IMR-90 (cell line): Measurements from ENCODE around the gene EXOC8. TPM values are rescaled to one million over a fixed set of nuclear protein-coding genes. Genes with fewer than 3 reads are reported as not detected.

Source experiments
- ATAC-seq: fragments of 200-7000 bp; cut with Tn5 transposase; 2 replicates; pipeline ENCODE4 v1.9.1; 2020; ENCODE audit warnings: low read depth, mild to moderate bottlenecking, moderate library complexity
- BruUV-seq: library from RNA; stranded (reverse); fragments of 400-500 nt; replicated peaks from 2 replicates; lab custom pipeline; 2021; lab: Mats Ljungman, UMichigan
- CTCF ChIA-PET: fragments of 300-600 bp; formaldehyde crosslinking; extraction: SDS; loops from one replicate; lab custom pipeline; 2021; ENCODE audit warnings: antibody characterized with exemption; lab: Yijun Ruan, JAX
- POLR2A ChIA-PET: fragments of 300-600 bp; sonication (Branson Sonifier 250); formaldehyde crosslinking; loops from one replicate; lab custom pipeline; 2022; ENCODE audit warnings: antibody characterized with exemption; ENCODE audit not compliant: unreplicated experiment; lab: Charles Lee
- DNase-seq: peaks from one replicate; pipeline ENCODE4 v3.0.0; 2013
- H2AFZ ChIP-seq: replicated peaks from 2 replicates; pipeline ENCODE3; 2013; ENCODE audit warnings: low read length, mild to moderate bottlenecking; ENCODE audit not compliant: poor library complexity
- H2AK5ac ChIP-seq: 2 replicates; pipeline ENCODE4 v1.6.1; 2013; ENCODE audit warnings: low read depth, low read length, inconsistent platforms
- H2AK9ac ChIP-seq: replicated peaks from 2 replicates; pipeline ENCODE3; 2013; ENCODE audit warnings: mild to moderate bottlenecking, low read depth, low read length, moderate library complexity; ENCODE audit not compliant: poor library complexity
- H2BK120ac ChIP-seq: 2 replicates; pipeline ENCODE4 v1.6.1; 2013; ENCODE audit warnings: low read depth, low read length, inconsistent platforms
- H2BK15ac ChIP-seq: 3 replicates; pipeline ENCODE4 v1.6.1; 2013; ENCODE audit warnings: low read depth, low read length, inconsistent platforms
- H2BK20ac ChIP-seq: 2 replicates; pipeline ENCODE4 v1.6.1; 2013; ENCODE audit warnings: low read depth, mild to moderate bottlenecking, inconsistent platforms, low read length, moderate library complexity
- H2BK5ac ChIP-seq: 2 replicates; pipeline ENCODE4 v1.6.1; 2013; ENCODE audit warnings: mild to moderate bottlenecking, low read depth, low read length, inconsistent platforms; ENCODE audit not compliant: poor library complexity, severe bottlenecking
- H3K14ac ChIP-seq: replicated peaks from 2 replicates; pipeline ENCODE4 v1.6.1; 2013; ENCODE audit warnings: low read depth, low read length, inconsistent platforms
- H3K18ac ChIP-seq: 2 replicates; pipeline ENCODE4 v1.6.1; 2013; ENCODE audit warnings: low read depth, low read length, control low read depth
- H3K23ac ChIP-seq: 2 replicates; pipeline ENCODE4 v1.6.1; 2013; ENCODE audit warnings: low read depth, low read length, inconsistent platforms
- H3K27ac ChIP-seq: 2 replicates; pipeline ENCODE4 v1.5.1; 2013; ENCODE audit warnings: mild to moderate bottlenecking, control low read depth, low read length; ENCODE audit not compliant: insufficient read depth
- H3K27me3 ChIP-seq: 2 replicates; pipeline ENCODE4 v1.6.1; 2013; ENCODE audit warnings: low read length; ENCODE audit not compliant: control insufficient read depth, insufficient read depth
- H3K36me3 ChIP-seq: 2 replicates; pipeline ENCODE4 v1.6.1; 2013; ENCODE audit warnings: low read length, mixed read lengths; ENCODE audit not compliant: control insufficient read depth, insufficient read depth
- H3K4ac ChIP-seq: 2 replicates; pipeline ENCODE4 v1.6.1; 2013; ENCODE audit warnings: low read depth, low read length, inconsistent platforms
- H3K4me1 ChIP-seq: 2 replicates; pipeline ENCODE4 v1.6.1; 2013; ENCODE audit warnings: low read length, mixed read lengths; ENCODE audit not compliant: control insufficient read depth, insufficient read depth
- H3K4me2 ChIP-seq: 2 replicates; pipeline ENCODE4 v1.6.1; 2013; ENCODE audit warnings: low read depth, mild to moderate bottlenecking, control low read depth, low read length, moderate library complexity
- H3K4me3 ChIP-seq: 2 replicates; pipeline ENCODE4 v1.5.1; 2013; ENCODE audit warnings: low read depth, mild to moderate bottlenecking, control low read depth, low read length, moderate library complexity; ENCODE audit not compliant: insufficient read depth
- H3K56ac ChIP-seq: 2 replicates; pipeline ENCODE4 v1.6.1; 2013; ENCODE audit warnings: low read length, inconsistent platforms; ENCODE audit not compliant: insufficient read depth; ENCODE audit errors: extremely low read depth
- H3K79me1 ChIP-seq, 2 experiments: 2 replicates each; pipeline ENCODE4 v1.6.1; 2013; ENCODE audit warnings: low read length in 2 of 2, inconsistent platforms in 1 of 2, low read depth in 1 of 2
- H3K9ac ChIP-seq: 2 replicates; pipeline ENCODE4 v1.6.1; 2013; ENCODE audit warnings: low read depth, low read length, control low read depth
- H3K9me1 ChIP-seq: 2 replicates; pipeline ENCODE4 v1.6.1; 2013; ENCODE audit warnings: low read length, inconsistent platforms; ENCODE audit not compliant: insufficient read depth
- H3K9me3 ChIP-seq: 2 replicates; pipeline ENCODE4 v1.6.1; 2013; ENCODE audit warnings: low read length; ENCODE audit not compliant: control insufficient read depth, insufficient read depth
- H4K20me1 ChIP-seq: 2 replicates; pipeline ENCODE4 v1.6.1; 2013; ENCODE audit warnings: low read length, inconsistent platforms; ENCODE audit not compliant: insufficient read depth
- H4K5ac ChIP-seq: 2 replicates; pipeline ENCODE4 v1.6.1; 2013; ENCODE audit warnings: mild to moderate bottlenecking, low read depth, low read length, control low read depth
- H4K8ac ChIP-seq, 2 experiments: 2 replicates each; pipeline ENCODE4 v1.6.1; 2013; ENCODE audit warnings: low read depth in 2 of 2, low read length in 2 of 2, control low read depth in 1 of 2, inconsistent platforms in 1 of 2
- H4K91ac ChIP-seq: 2 replicates; pipeline ENCODE4 v1.6.1; 2013; ENCODE audit warnings: low read depth, low read length, inconsistent platforms; ENCODE audit not compliant: insufficient read depth
- BHLHE40 ChIP-seq: fragments of 150-350 bp; IDR thresholded peaks from 2 replicates; pipeline ENCODE4 v1.6.1; 2016; ENCODE audit warnings: mild to moderate bottlenecking, low read depth, low read length
- CEBPB ChIP-seq: IDR thresholded peaks from 2 replicates; pipeline ENCODE4 v1.6.1; 2012; ENCODE audit warnings: low read depth, low read length, improper control_type of control experiment
- CHD1 ChIP-seq: IDR thresholded peaks from 2 replicates; pipeline ENCODE4 v1.6.1; 2012; ENCODE audit warnings: low read depth, low read length, improper control_type of control experiment
- FOS ChIP-seq: fragments of 150-350 bp; IDR thresholded peaks from 2 replicates; pipeline ENCODE4 v1.6.1; 2016; ENCODE audit warnings: low read depth, low read length
- MAFK ChIP-seq: IDR thresholded peaks from 2 replicates; pipeline ENCODE4 v1.6.1; 2012; ENCODE audit warnings: low read depth, low read length, improper control_type of control experiment
- MAZ ChIP-seq: IDR thresholded peaks from 2 replicates; pipeline ENCODE4 v1.6.1; 2012; ENCODE audit warnings: low read depth, mild to moderate bottlenecking, low read length, improper control_type of control experiment, moderate library complexity, borderline replicate concordance
- MXI1 ChIP-seq: IDR thresholded peaks from 2 replicates; pipeline ENCODE4 v1.6.1; 2012; ENCODE audit warnings: low read depth, mild to moderate bottlenecking, low read length, moderate library complexity, borderline replicate concordance
- NFE2L2 ChIP-seq: fragments of 150-350 bp; IDR thresholded peaks from 2 replicates; pipeline ENCODE4 v1.6.1; 2016; ENCODE audit warnings: low read depth, mild to moderate bottlenecking, low read length
- POLR2A ChIP-seq: IDR thresholded peaks from 2 replicates; pipeline ENCODE4 v1.6.1; 2012; ENCODE audit warnings: mild to moderate bottlenecking, low read depth, low read length
- RAD21 ChIP-seq: IDR thresholded peaks from 2 replicates; pipeline ENCODE4 v1.6.1; 2012; ENCODE audit warnings: low read length, improper control_type of control experiment
- RCOR1 ChIP-seq: IDR thresholded peaks from 2 replicates; pipeline ENCODE4 v1.6.1; 2012; ENCODE audit warnings: mild to moderate bottlenecking, low read length, improper control_type of control experiment; ENCODE audit not compliant: insufficient replicate concordance
- RFX5 ChIP-seq: IDR thresholded peaks from 2 replicates; pipeline ENCODE4 v1.8.0; 2012; ENCODE audit warnings: low read depth, mild to moderate bottlenecking, low read length, moderate library complexity
- SMC3 ChIP-seq: fragments of 150-350 bp; IDR thresholded peaks from 2 replicates; pipeline ENCODE4 v1.6.1; 2016; ENCODE audit warnings: low read depth, mild to moderate bottlenecking, antibody characterized with exemption, low read length, moderate library complexity
- WGBS, 2 experiments: methylation state at CpG; one replicate each; pipeline versions ENCODE4 v1.1.5 to v1.1.7; 2013; ENCODE audit warnings: missing lambda C conversion rate in 2 of 2; ENCODE audit not compliant: insufficient read length in 1 of 2; ENCODE audit errors: extremely low coverage in 2 of 2; 5-methylcytosine and 5-hydroxymethylcytosine counted together
- dilution Hi-C: fragments of 300-500 bp; cut with HindIII; formaldehyde crosslinking; loops from one replicate; pipeline ENCODE4 v1.14.3; 2018; ENCODE audit warnings: low sequenced_read_pairs; ENCODE audit not compliant: unreplicated experiment
- in situ Hi-C: fragments of 300-500 bp; cut with MboI; formaldehyde crosslinking; loops from 3 replicates; pipeline ENCODE4 v1.14.3; 2019; ENCODE audit warnings: low sequenced_read_pairs, inconsistent platforms, mixed read lengths
- intact Hi-C: fragments of 100-400 bp; cut with micrococcal nuclease; formaldehyde crosslinking; loops from 2 replicates; pipeline ENCODE4 v1.10.0; 2022
- polyA plus RNA-seq, 3 experiments: library from polyadenylated mRNA; depleted of rRNA; stranded (reverse); fragments of >200 nt; gene quantifications; 2 replicates each; pipeline ENCODE4 v1.2.3, GENCODE V29; 2012; ENCODE audit warnings: low replicate concordance in 1 of 3
- total RNA-seq: library from RNA; depleted of rRNA; stranded (reverse); fragments of >200 nt; gene quantifications from 2 replicates; pipeline ENCODE4 v1.2.3, GENCODE V29; 2012
- TF ChIP-seq, protein P1 (sequence below): fragments of 150-350 bp; IDR thresholded peaks from 2 replicates; pipeline ENCODE4 v1.6.1; 2016; ENCODE audit warnings: low read depth, mild to moderate bottlenecking, low read length, moderate library complexity, borderline replicate concordance
- TF ChIP-seq, protein P2 (sequence below): fragments of 150-350 bp; IDR thresholded peaks from 2 replicates; pipeline ENCODE4 v1.6.1; 2017; ENCODE audit warnings: mild to moderate bottlenecking, antibody characterized with exemption, low read length, low read depth
- TF ChIP-seq, protein P3 (sequence below): conservative IDR thresholded peaks from 2 replicates; pipeline ENCODE4 v1.5.1; 2012; ENCODE audit warnings: mild to moderate bottlenecking, low read depth, low read length, improper control_type of control experiment

EXOC8 gene
- total and polyA plus RNA-seq, 2 of the 4 experiments (the other 2 are of a cell fraction), result 2.6 to 11.5 TPM

DNA sequence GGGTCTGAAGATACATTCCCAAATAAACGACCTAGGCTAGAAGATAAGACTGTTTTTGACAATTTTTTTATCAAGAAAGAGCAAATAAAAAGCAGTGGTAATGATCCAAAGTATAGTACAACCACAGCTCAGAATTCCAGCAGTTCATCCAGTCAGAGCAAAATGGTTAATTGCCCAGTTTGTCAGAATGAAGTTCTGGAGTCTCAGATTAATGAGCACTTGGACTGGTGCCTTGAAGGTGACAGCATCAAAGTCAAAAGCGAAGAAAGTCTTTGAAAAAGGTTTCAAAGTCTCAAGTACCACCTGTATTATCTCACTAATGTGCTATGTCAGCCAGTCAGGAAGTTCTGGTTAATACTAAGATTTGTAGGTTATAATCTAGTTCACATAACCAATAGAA, 15.4 kb upstream of the EXOC8 start:
- WGBS, 2 experiments, result no CpG with 5 or more reads among the region's 2 CpGs
- ATAC-seq, result no peak
- dilution Hi-C loops, result no loop called here

More for the DNA sequence above, 15.4 kb upstream of the EXOC8 start:
- intact Hi-C loops (no loop called here), in situ Hi-C loops (no loop called here)
- ChIA-PET POLR2A (no interaction called here), CTCF (no interaction called here)
- no peak overlapping the region for H3K14ac ChIP-seq
- H3K4me1 ChIP-seq, result peaks cover 5% of the 10 kb centered on the region
- H3K36me3 ChIP-seq, result peaks cover 7% of the 10 kb centered on the region; the same call in 1 of the 2 replicates
- no peak overlapping the region for H2BK5ac ChIP-seq
- H3K23ac ChIP-seq, result no peak overlapping the region
- TSS peak; percentile 41 for BruUV-seq
- no peak overlapping the region for H4K8ac ChIP-seq
- no peaks in the 10 kb centered on the region for H4K20me1 ChIP-seq
- no peak overlapping the region for H2AFZ ChIP-seq
- no peak overlapping the region for H3K9ac ChIP-seq
- H2AK9ac ChIP-seq, result no peak overlapping the region
- H3K9me3 ChIP-seq, result no peaks in the 10 kb centered on the region
- H3K4me3 ChIP-seq, result no peak overlapping the region
- no peak overlapping the region for H3K18ac ChIP-seq
- H3K27me3 ChIP-seq, result no peaks in the 10 kb centered on the region
- H4K91ac ChIP-seq, result no peak overlapping the region
- TF ChIP-seq FOS (no peak), RAD21 (no peak), RFX5 (no peak), CEBPB (no peak), BHLHE40 (no peak), NFE2L2 (no peak), MAZ (no peak), MAFK (no peak), POLR2A (no peak), MXI1 (no peak), SMC3 (no peak), RCOR1 (no peak), CHD1 (no peak)
- TF ChIP-seq, protein P1, sequence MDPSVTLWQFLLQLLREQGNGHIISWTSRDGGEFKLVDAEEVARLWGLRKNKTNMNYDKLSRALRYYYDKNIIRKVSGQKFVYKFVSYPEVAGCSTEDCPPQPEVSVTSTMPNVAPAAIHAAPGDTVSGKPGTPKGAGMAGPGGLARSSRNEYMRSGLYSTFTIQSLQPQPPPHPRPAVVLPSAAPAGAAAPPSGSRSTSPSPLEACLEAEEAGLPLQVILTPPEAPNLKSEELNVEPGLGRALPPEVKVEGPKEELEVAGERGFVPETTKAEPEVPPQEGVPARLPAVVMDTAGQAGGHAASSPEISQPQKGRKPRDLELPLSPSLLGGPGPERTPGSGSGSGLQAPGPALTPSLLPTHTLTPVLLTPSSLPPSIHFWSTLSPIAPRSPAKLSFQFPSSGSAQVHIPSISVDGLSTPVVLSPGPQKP, result no peak
- TF ChIP-seq, protein P2, sequence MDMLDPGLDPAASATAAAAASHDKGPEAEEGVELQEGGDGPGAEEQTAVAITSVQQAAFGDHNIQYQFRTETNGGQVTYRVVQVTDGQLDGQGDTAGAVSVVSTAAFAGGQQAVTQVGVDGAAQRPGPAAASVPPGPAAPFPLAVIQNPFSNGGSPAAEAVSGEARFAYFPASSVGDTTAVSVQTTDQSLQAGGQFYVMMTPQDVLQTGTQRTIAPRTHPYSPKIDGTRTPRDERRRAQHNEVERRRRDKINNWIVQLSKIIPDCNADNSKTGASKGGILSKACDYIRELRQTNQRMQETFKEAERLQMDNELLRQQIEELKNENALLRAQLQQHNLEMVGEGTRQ, result no peak
- TF ChIP-seq, protein P3, sequence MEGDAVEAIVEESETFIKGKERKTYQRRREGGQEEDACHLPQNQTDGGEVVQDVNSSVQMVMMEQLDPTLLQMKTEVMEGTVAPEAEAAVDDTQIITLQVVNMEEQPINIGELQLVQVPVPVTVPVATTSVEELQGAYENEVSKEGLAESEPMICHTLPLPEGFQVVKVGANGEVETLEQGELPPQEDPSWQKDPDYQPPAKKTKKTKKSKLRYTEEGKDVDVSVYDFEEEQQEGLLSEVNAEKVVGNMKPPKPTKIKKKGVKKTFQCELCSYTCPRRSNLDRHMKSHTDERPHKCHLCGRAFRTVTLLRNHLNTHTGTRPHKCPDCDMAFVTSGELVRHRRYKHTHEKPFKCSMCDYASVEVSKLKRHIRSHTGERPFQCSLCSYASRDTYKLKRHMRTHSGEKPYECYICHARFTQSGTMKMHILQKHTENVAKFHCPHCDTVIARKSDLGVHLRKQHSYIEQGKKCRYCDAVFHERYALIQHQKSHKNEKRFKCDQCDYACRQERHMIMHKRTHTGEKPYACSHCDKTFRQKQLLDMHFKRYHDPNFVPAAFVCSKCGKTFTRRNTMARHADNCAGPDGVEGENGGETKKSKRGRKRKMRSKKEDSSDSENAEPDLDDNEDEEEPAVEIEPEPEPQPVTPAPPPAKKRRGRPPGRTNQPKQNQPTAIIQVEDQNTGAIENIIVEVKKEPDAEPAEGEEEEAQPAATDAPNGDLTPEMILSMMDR, result no peak
- no peak overlapping the region for H2BK15ac ChIP-seq
- H4K5ac ChIP-seq, result no peak overlapping the region
- no peak overlapping the region for H3K4me2 ChIP-seq
- no peak overlapping the region for H2AK5ac ChIP-seq
- H3K27ac ChIP-seq, result no peak overlapping the region
- no peak overlapping the region for H2BK120ac ChIP-seq
- no peak overlapping the region for H3K56ac ChIP-seq
- H2BK20ac ChIP-seq, result no peak overlapping the region
- no peak for DNase-seq
- no peaks in the 10 kb centered on the region for H3K9me1 ChIP-seq
- H3K79me1 ChIP-seq, result peaks cover 14 to 20% of the 10 kb centered on the region in 2 experiments
- H3K4ac ChIP-seq, result no peak overlapping the region
